ENCODE data around the gene CTSV.

DNA sequence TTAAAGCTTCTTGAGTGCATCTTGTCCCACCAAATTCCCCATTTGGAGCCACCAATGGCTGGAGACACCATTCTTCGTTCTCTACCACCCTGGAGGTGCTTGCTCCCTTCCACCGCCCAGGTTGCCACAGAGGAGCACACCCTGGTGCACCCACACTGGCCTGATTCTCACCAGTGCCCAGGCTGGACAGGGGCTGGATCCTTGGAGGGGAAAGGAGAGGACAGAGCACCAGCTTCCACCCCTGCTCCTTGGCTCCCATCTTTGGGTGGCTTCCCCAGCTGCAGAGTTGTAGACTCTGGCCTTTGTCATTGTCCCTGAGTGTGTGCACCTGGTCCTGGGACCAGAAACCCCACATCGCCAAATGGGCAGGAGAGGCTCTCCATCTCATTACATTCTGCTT, 21.9 kb upstream of the CTSV start:
- TF ChIP-seq, protein P1, sequence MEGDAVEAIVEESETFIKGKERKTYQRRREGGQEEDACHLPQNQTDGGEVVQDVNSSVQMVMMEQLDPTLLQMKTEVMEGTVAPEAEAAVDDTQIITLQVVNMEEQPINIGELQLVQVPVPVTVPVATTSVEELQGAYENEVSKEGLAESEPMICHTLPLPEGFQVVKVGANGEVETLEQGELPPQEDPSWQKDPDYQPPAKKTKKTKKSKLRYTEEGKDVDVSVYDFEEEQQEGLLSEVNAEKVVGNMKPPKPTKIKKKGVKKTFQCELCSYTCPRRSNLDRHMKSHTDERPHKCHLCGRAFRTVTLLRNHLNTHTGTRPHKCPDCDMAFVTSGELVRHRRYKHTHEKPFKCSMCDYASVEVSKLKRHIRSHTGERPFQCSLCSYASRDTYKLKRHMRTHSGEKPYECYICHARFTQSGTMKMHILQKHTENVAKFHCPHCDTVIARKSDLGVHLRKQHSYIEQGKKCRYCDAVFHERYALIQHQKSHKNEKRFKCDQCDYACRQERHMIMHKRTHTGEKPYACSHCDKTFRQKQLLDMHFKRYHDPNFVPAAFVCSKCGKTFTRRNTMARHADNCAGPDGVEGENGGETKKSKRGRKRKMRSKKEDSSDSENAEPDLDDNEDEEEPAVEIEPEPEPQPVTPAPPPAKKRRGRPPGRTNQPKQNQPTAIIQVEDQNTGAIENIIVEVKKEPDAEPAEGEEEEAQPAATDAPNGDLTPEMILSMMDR (IDR thresholded peaks at IDR 0.05; ENCODE audit: poor library complexity), result no peak
- no peak for TF ChIP-seq EZH2phosphoT487 (IDR thresholded peaks at IDR 0.05; ENCODE audit: low read depth, severe bottlenecking, unreplicated experiment)
- TF ChIP-seq EZH2 (IDR thresholded peaks at IDR 0.05; ENCODE audit: borderline replicate concordance), result no peak

Measured in hepatocyte (in vitro differentiated cells).